ENCODE data around the gene EPM2AIP1. TPM values are rescaled to one million over a fixed set of nuclear protein-coding genes. Genes with fewer than 3 reads are reported as not detected.
"Not testable (repeated sequence)": the region's sequence is repeated elsewhere in the genome, so short reads cannot be mapped to it uniquely, and the experiment has no call there.

The EPM2AIP1 gene
- total RNA-seq, 1 donor from 2014 or later: 17.9 TPM

- DNase-seq (peak; percentile 57), ATAC-seq (ENCODE audit: poor library complexity) (peak; percentile 83)
- intact Hi-C loops (cut with DNase I): no loop called here
These were observed 22.7 kb upstream of the EPM2AIP1 start for GRCh38 chr3:37015642-37016041.

GRCh38 chr3:37014620-37015019 lies 21.7 kb upstream of the EPM2AIP1 start:
- ATAC-seq (ENCODE audit: poor library complexity) (peak; percentile 84), DNase-seq (peak; percentile 84)
- intact Hi-C loops (cut with DNase I): no loop called here

GRCh38 chr3:36993326-36994283 lies 674 bp upstream of the EPM2AIP1 start, which contains the start of gene MLH1:
Gene MLH1, plus strand, starts transcription at chr3:36993518. Its CDS starts 30 bp downstream, at chr3:36993548.
- DNase-seq (peak; percentile 96), ATAC-seq (ENCODE audit: poor library complexity) (peak; percentile 94)
- intact Hi-C loops (cut with DNase I): no loop called here

GRCh38 chr3:36991923-36992805 lies 767 bp downstream of the EPM2AIP1 start:
- intact Hi-C loops (cut with DNase I): no loop called here
- ATAC-seq (ENCODE audit: poor library complexity): no peak
- DNase-seq: no peak

- DNase-seq (no peak), ATAC-seq (ENCODE audit: poor library complexity) (no peak)
- intact Hi-C loops (cut with DNase I): no loop called here
These were observed 1.8 kb downstream of the EPM2AIP1 start for GRCh38 chr3:36991147-36991546.

- intact Hi-C loops (cut with DNase I): no loop called here
- DNase-seq: no peak
- no peak for ATAC-seq (ENCODE audit: poor library complexity)
These were observed 3.4 kb downstream of the EPM2AIP1 start for GRCh38 chr3:36989568-36989967.

GRCh38 chr3:36989005-36989404 lies 3.9 kb downstream of the EPM2AIP1 start:
- ATAC-seq (ENCODE audit: poor library complexity) (no peak), DNase-seq (no peak)
- intact Hi-C loops (cut with DNase I): no loop called here

GRCh38 chr3:36988356-36988755 lies 4.6 kb downstream of the EPM2AIP1 start:
- ATAC-seq (ENCODE audit: poor library complexity): no peak
- intact Hi-C loops (cut with DNase I): no loop called here
- DNase-seq: no peak

GRCh38 chr3:36981006-36981405 lies 11.9 kb downstream of the EPM2AIP1 start:
- intact Hi-C loops (cut with DNase I): no loop called here
- no peak for ATAC-seq (ENCODE audit: poor library complexity)

GRCh38 chr3:36973139-36973538 lies 19.8 kb downstream of the EPM2AIP1 start:
- DNase-seq (no peak), ATAC-seq (ENCODE audit: poor library complexity) (no peak)
- intact Hi-C loops (cut with DNase I): no loop called here

More at GRCh38 chr3:36981006-36981405, 11.9 kb downstream of the EPM2AIP1 start:
- no peak for DNase-seq

GRCh38 chr3:36972163-36972562 lies 20.8 kb downstream of the EPM2AIP1 start:
- no peak for DNase-seq
- no peak for ATAC-seq (ENCODE audit: poor library complexity)
- intact Hi-C loops (cut with DNase I): no loop called here

GRCh38 chr3:36969540-36970432 lies 23.1 kb downstream of the EPM2AIP1 start:
- intact Hi-C loops (cut with DNase I): no loop called here
- ATAC-seq (ENCODE audit: poor library complexity) (peak; percentile 92), DNase-seq (no peak)

- intact Hi-C loops (cut with DNase I): no loop called here
- no peak for DNase-seq
- no peak for ATAC-seq (ENCODE audit: poor library complexity)
These were observed 23.8 kb downstream of the EPM2AIP1 start for GRCh38 chr3:36969085-36969484.

GRCh38 chr3:36965440-36965839 lies 27.5 kb downstream of the EPM2AIP1 start:
- intact Hi-C loops (cut with DNase I): no loop called here
- ATAC-seq (ENCODE audit: poor library complexity) (no peak), DNase-seq (no peak)

- intact Hi-C loops (cut with DNase I): no loop called here
- ATAC-seq (ENCODE audit: poor library complexity): no peak
- no peak for DNase-seq
These were observed 28.1 kb downstream of the EPM2AIP1 start for GRCh38 chr3:36964817-36965216.

- DNase-seq (no peak), ATAC-seq (ENCODE audit: poor library complexity) (no peak)
- intact Hi-C loops (cut with DNase I): no loop called here
These were observed 28.6 kb downstream of the EPM2AIP1 start for GRCh38 chr3:36964331-36964730.

GRCh38 chr3:36963008-36963407 lies 29.9 kb downstream of the EPM2AIP1 start:
- DNase-seq; ATAC-seq (ENCODE audit: poor library complexity); intact Hi-C loops (cut with DNase I): not testable (repeated sequence)

- intact Hi-C loops (cut with DNase I): no loop called here
- DNase-seq (no peak), ATAC-seq (ENCODE audit: poor library complexity) (no peak)
These were observed 32.4 kb downstream of the EPM2AIP1 start for GRCh38 chr3:36960502-36960901.

Measured in Right ventricle myocardium superior (tissue), 1 donor.